A549 (cell line): ENCODE data around the gene C1QTNF12. TPM values are rescaled to one million over a fixed set of nuclear protein-coding genes. Genes with fewer than 3 reads are reported as not detected.

ENCODE experiments used
- ATAC-seq, 2 experiments: fragments of 200-7000 bp in 1 of 2; fragments of >200 bp in 1 of 2; cut with Nextera tagmentation in 1 of 2; cut with Tn5 transposase in 1 of 2; 3 replicates each; pipeline versions ENCODE4 v1.8.0 to v1.9.1; 2018 to 2020; ENCODE audit warnings: mild to moderate bottlenecking in 1 of 2, moderate library complexity in 1 of 2
- CTCF ChIA-PET: fragments of 300-600 bp; sonication (Branson Sonifier 250); formaldehyde crosslinking; extraction: SDS; loops from one replicate; lab custom pipeline; 2021; ENCODE audit warnings: antibody characterized with exemption, inconsistent platforms; lab: Yijun Ruan, JAX
- POLR2A ChIA-PET: fragments of 350-600 bp; formaldehyde crosslinking; extraction: SDS; loops from one replicate; lab custom pipeline; 2021; ENCODE audit warnings: antibody characterized with exemption, inconsistent platforms; lab: Yijun Ruan, JAX
- DNase-seq, 2 experiments: peaks; one replicate each; pipeline versions ENCODE4 v3.0.0 to v3.0.0-alpha.2; 2011 to 2016; ENCODE audit warnings: low read depth in 1 of 2, low spot score in 1 of 2
- FAIRE-seq: peaks from 2 replicates; lab custom pipeline; 2011; peaks lifted over from hg19 to GRCh38; lab: Jason Lieb, UNC
- H3K27ac ChIP-seq, 2 experiments: fragments of >200 bp; sonication (Bioruptor Twin); formaldehyde crosslinking; 3 replicates each; pipeline ENCODE4 v1.5.1; 2016 to 2017
- H3K4me1 ChIP-seq: fragments of >200 bp; sonication (Bioruptor Twin); formaldehyde crosslinking; 3 replicates; pipeline ENCODE4 v1.6.1; 2016
- H3K4me2 ChIP-seq: fragments of >200 bp; sonication (Bioruptor Twin); formaldehyde crosslinking; 3 replicates; pipeline ENCODE4 v1.6.1; 2016
- H3K4me3 ChIP-seq: fragments of >200 bp; sonication (Bioruptor Twin); formaldehyde crosslinking; 3 replicates; pipeline ENCODE4 v1.5.1; 2016
- H3K9me3 ChIP-seq: fragments of >200 bp; sonication (Bioruptor Twin); formaldehyde crosslinking; 3 replicates; pipeline ENCODE4 v1.6.1; 2016
- BHLHE40 ChIP-seq: IDR thresholded peaks from 2 replicates; pipeline ENCODE4 v1.6.1; 2012; ENCODE audit warnings: low read depth, low read length, inconsistent platforms
- CBX2 ChIP-seq: fragments of 200-600 bp; sonication (generic); IDR thresholded peaks from 2 replicates; pipeline ENCODE4 v1.6.1; 2016; ENCODE audit warnings: low read depth, mild to moderate bottlenecking, borderline replicate concordance
- E2F6 ChIP-seq: IDR thresholded peaks from 2 replicates; pipeline ENCODE4 v1.6.1; 2012; ENCODE audit warnings: low read depth, borderline replicate concordance
- EHMT2 ChIP-seq: fragments of 200-600 bp; sonication (generic); IDR thresholded peaks from 2 replicates; pipeline ENCODE4 v1.6.1; 2016; ENCODE audit warnings: antibody characterized with exemption, low read depth, mild to moderate bottlenecking, moderate library complexity
- HDAC2 ChIP-seq: fragments of 200-600 bp; sonication (generic); IDR thresholded peaks from 2 replicates; pipeline ENCODE4 v1.6.1; 2016
- JUN ChIP-seq, 2 experiments: fragments of >200 bp; sonication (Bioruptor Twin); formaldehyde crosslinking; IDR thresholded peaks; 2 replicates in 1 of 2; 3 replicates in 1 of 2; pipeline ENCODE4 v1.6.1; 2016 to 2017
- KDM1A ChIP-seq: fragments of 200-600 bp; sonication (generic); IDR thresholded peaks from 2 replicates; pipeline ENCODE4 v1.6.1; 2016; ENCODE audit warnings: low read depth, mild to moderate bottlenecking
- KDM5A ChIP-seq: fragments of 200-600 bp; sonication (generic); IDR thresholded peaks from 2 replicates; pipeline ENCODE4 v1.6.1; 2016; ENCODE audit warnings: antibody characterized with exemption, mild to moderate bottlenecking
- MAX ChIP-seq: IDR thresholded peaks from 2 replicates; pipeline ENCODE4 v1.6.1; 2012
- MAZ ChIP-seq: fragments of 150-350 bp; IDR thresholded peaks from 2 replicates; pipeline ENCODE4 v1.6.1; 2014; ENCODE audit warnings: antibody characterized with exemption, low read depth, low read length, borderline replicate concordance
- NFE2L2 ChIP-seq: fragments of 150-350 bp; conservative IDR thresholded peaks from 2 replicates; pipeline ENCODE4 v1.6.1; 2014; ENCODE audit warnings: low read length
- NPAS2 ChIP-seq: fragments of 250-450 bp; sonication (Bioruptor Pico); IDR thresholded peaks from 2 replicates; pipeline ENCODE4 v1.8.0; 2022; ENCODE audit warnings: mild to moderate bottlenecking, moderate library complexity, borderline replicate concordance
- NR3C1 ChIP-seq: fragments of >200 bp; sonication (Bioruptor Twin); formaldehyde crosslinking; IDR thresholded peaks from 3 replicates; pipeline ENCODE4 v1.6.1; 2017
- PHF8 ChIP-seq: fragments of 200-600 bp; sonication (generic); IDR thresholded peaks from 2 replicates; pipeline ENCODE4 v1.6.1; 2016; ENCODE audit warnings: low read depth, mild to moderate bottlenecking, antibody characterized with exemption, moderate library complexity, borderline replicate concordance
- POLR2A ChIP-seq: IDR thresholded peaks from 2 replicates; pipeline ENCODE4 v1.6.1; 2012; ENCODE audit warnings: mild to moderate bottlenecking, low read length
- RAD21 ChIP-seq, 2 experiments: fragments of >200 bp in 1 of 2; sonication (Bioruptor Twin) in 1 of 2; formaldehyde crosslinking in 1 of 2; IDR thresholded peaks in 1 of 2; conservative IDR thresholded peaks in 1 of 2; 2 replicates in 1 of 2; 3 replicates in 1 of 2; pipeline ENCODE4 v1.6.1; 2012 to 2018; ENCODE audit warnings: inconsistent platforms in 1 of 2
- SMC3 ChIP-seq: fragments of >200 bp; sonication (Bioruptor Twin); formaldehyde crosslinking; IDR thresholded peaks from 3 replicates; pipeline ENCODE4 v1.6.1; 2018; ENCODE audit warnings: inconsistent platforms
- SREBF2 ChIP-seq: fragments of 450-650 bp; IDR thresholded peaks from 2 replicates; pipeline ENCODE4 v1.6.1; 2014; ENCODE audit warnings: mild to moderate bottlenecking, moderate library complexity
- USF2 ChIP-seq: fragments of 450-650 bp; IDR thresholded peaks from 2 replicates; pipeline ENCODE4 v1.6.1; 2014; ENCODE audit warnings: antibody characterized with exemption
- ZNF302 ChIP-seq: fragments of 250-450 bp; sonication (Bioruptor Pico); IDR thresholded peaks from 2 replicates; pipeline ENCODE4 v1.9.0; 2021; ENCODE audit warnings: inconsistent platforms, mild to moderate bottlenecking, moderate library complexity
- WGBS: methylation state at CpG from one replicate; pipeline ENCODE4 v1.1.6; 2017; ENCODE audit errors: missing lambda C conversion rate; 5-methylcytosine and 5-hydroxymethylcytosine counted together
- polyA plus RNA-seq, 4 experiments: library from polyadenylated mRNA; depleted of rRNA in 3 of 4; stranded (reverse); fragments of >200 nt; fragmentation: RNase III in 1 of 4; extraction: RNeasy Plus Mini Kit Qiagen cat#74134 plus additional on column Dnase treatment in 1 of 4; gene quantifications; 2 replicates in 3 of 4; 3 replicates in 1 of 4; pipeline ENCODE4 v1.2.3, GENCODE V29; 2011 to 2017
- TF ChIP-seq, protein P1 (sequence below): fragments of 200-600 bp; sonication (generic); IDR thresholded peaks from 2 replicates; pipeline ENCODE4 v1.6.1; 2016; ENCODE audit warnings: antibody characterized with exemption, mild to moderate bottlenecking, moderate library complexity

The C1QTNF12 gene
- polyA plus RNA-seq, 2 of the 4 experiments (the other 2 are of a cell fraction) = 0.47 to 0.83 TPM

DNA sequence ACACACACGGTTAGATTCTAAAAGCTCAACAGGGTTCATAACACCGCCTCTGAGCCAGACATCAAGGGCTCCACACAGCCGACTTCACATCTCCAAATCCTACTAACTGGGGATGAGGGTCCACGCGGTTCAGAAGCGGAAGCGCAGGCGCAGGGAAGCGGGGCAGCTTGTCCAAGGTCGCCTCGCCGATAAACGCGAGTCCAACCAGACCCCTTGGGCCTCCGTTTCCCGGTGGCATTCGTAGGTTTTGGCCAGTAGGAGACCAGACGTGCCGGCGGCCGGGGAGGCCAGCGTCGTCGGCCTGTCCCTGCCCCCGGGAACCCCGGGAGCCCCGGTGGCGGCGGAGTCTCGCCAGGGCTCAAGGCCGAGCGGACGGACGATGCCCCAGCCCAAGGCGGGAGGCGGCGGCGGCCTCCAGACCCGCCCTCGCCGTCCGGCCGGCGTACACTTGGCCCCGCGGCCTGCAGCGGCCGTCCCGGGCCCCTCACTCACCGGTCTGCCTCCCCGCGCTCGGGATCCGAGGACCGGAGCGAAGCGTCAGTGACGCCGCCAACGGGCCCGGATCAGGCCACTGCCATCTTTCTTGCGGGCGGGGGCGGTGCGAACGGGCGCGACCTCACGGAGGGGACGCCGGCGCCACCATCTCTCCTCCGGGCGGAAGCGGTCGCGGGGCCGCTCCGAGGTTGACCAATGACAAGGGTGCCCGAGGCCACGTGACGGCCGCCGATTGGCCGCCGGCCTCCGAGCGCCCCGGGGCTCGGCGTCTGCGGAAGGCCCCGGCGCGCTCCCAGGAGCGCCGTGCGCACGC is 14.9 kb downstream of the C1QTNF12 start, which contains the start of gene SDF4:
Gene SDF4, minus strand, starts transcription at position 602 of the 808 bp plus-strand sequence. CDS start 3,229 bp downstream, outside the sequence.
- TF ChIP-seq POLR2A = peak; percentile 83
- TF ChIP-seq SREBF2 = no peak
- no peak for TF ChIP-seq MAZ
- TF ChIP-seq HDAC2 = no peak
- TF ChIP-seq BHLHE40 = no peak
- TF ChIP-seq, protein P1, sequence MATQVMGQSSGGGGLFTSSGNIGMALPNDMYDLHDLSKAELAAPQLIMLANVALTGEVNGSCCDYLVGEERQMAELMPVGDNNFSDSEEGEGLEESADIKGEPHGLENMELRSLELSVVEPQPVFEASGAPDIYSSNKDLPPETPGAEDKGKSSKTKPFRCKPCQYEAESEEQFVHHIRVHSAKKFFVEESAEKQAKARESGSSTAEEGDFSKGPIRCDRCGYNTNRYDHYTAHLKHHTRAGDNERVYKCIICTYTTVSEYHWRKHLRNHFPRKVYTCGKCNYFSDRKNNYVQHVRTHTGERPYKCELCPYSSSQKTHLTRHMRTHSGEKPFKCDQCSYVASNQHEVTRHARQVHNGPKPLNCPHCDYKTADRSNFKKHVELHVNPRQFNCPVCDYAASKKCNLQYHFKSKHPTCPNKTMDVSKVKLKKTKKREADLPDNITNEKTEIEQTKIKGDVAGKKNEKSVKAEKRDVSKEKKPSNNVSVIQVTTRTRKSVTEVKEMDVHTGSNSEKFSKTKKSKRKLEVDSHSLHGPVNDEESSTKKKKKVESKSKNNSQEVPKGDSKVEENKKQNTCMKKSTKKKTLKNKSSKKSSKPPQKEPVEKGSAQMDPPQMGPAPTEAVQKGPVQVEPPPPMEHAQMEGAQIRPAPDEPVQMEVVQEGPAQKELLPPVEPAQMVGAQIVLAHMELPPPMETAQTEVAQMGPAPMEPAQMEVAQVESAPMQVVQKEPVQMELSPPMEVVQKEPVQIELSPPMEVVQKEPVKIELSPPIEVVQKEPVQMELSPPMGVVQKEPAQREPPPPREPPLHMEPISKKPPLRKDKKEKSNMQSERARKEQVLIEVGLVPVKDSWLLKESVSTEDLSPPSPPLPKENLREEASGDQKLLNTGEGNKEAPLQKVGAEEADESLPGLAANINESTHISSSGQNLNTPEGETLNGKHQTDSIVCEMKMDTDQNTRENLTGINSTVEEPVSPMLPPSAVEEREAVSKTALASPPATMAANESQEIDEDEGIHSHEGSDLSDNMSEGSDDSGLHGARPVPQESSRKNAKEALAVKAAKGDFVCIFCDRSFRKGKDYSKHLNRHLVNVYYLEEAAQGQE = no peak
- no peak for TF ChIP-seq NPAS2 (CRISPR knock-in tag)
- no peak for TF ChIP-seq NFE2L2
- TF ChIP-seq CBX2 = no peak
- peak; percentile 89 for TF ChIP-seq USF2
- TF ChIP-seq JUN (IDR thresholded peaks at IDR 0.05) = peak; percentile 38 to 63; a peak in 3 of 5 replicates
- TF ChIP-seq KDM5A = peak; percentile 45; the same call in 1 of the 2 replicates
- TF ChIP-seq PHF8 = peak; percentile 84
- TF ChIP-seq KDM1A = no peak
- no peak for TF ChIP-seq EHMT2
- TF ChIP-seq E2F6 = peak; percentile 48; the same call in 1 of the 2 replicates
- TF ChIP-seq, all 56 proteins: peak for 6
- CTCF ChIA-PET = interaction anchor here (0.7 to 2.4 kb wide), 7 partner anchors 60 to 169 kb away, joined by 3 to 17 read pairs (median 3); no protein-coding TSS in a partner anchor

DNA sequence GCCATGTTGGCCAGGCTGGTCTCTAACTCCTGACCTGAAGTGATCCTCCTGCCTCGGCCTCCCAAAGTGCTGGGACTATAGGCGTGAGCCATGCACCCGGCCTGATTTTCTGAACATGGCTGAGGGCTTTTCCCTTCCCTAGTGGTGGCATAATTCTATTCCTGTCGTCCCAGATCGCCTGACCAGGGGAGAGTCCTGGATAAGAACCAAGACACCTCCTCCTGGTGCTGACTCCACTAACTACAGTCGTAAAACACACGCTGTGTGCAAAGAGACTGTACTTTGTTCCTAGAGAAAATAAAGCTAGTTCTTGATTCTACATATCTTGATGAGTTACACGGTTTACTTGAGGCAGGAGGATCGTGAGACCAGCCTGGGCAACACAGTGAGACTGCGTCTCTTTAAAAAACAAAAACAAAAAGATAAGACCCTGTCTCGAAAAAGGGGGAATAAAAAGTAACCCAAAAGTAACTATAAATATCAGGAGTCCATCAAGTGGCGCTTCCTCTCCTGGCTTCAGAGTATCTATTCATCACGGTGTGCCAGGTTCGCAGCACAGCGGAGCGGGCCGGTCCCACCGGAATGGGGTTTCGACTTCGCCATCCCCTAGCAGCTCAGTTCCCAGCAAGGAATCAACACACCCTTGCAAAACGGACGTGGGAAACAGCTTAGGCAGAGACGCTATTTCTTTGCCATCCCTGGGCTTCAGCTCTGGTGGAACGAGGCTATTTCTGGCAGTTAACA is 15.7 kb downstream of the C1QTNF12 start:
- H3K4me2 ChIP-seq = peak overlapping the region; percentile 98
- 11% methylated on average over 22 of the region's 24 CpGs for WGBS
- peak overlapping the region; percentile 98 to 100 for H3K27ac ChIP-seq
- POLR2A ChIA-PET = interaction anchor here (1.1 kb wide), 1 partner anchor 15 kb away, joined by 3 read pairs; no protein-coding TSS in a partner anchor
- DNase-seq = peak; percentile 64 to 68
- TF ChIP-seq SMC3 (peak; percentile 12; the same call in 1 of the 3 replicates), RAD21 (conservative IDR thresholded peaks at IDR 0.05 in 1 of 2, IDR thresholded peaks at IDR 0.05 in 1 of 2) (peak in 1 of 2 experiments; percentile 20; a peak in 1 of 5 replicates), NR3C1 (no peak), ZNF302 (CRISPR knock-in tag) (no peak), MAX (no peak)
- TF ChIP-seq, all 56 proteins: peak for 2
- Histone ChIP-seq H3K9me3 (no peaks in the 10 kb centered on the region), H3K4me1 (peaks cover 18% of the 10 kb centered on the region; the same call in 2 of the 3 replicates), H3K4me3 (peak overlapping the region; percentile 97)
- CTCF ChIA-PET = interaction anchor here (0.7 to 2.4 kb wide), 8 partner anchors 61 to 246 kb away, joined by 3 to 17 read pairs (median 3); no protein-coding TSS in a partner anchor
- FAIRE-seq (no peak), ATAC-seq (peak; percentile 37 to 67; a peak in 5 of 6 replicates)

More for the DNA sequence above, 14.9 kb downstream of the C1QTNF12 start, which contains the start of gene SDF4:
- Histone ChIP-seq H3K9me3 (no peaks in the 10 kb centered on the region), H3K4me3 (peak within 1 kb of the TSS; percentile 97), H3K4me1 (peaks cover 18% of the 10 kb centered on the region; the same call in 2 of the 3 replicates), H3K4me2 (peak within 1 kb of the TSS; percentile 98), H3K27ac (peak within 1 kb of the TSS; percentile 98 to 100)
- ATAC-seq = peak; percentile 88 to 94
- peak; percentile 92 to 95 for DNase-seq
- POLR2A ChIA-PET = interaction anchor here (1.1 to 1.3 kb wide), 2 partner anchors 16 to 152 kb away, joined by 3 read pairs; no protein-coding TSS in a partner anchor
- FAIRE-seq = no peak
- 0% methylated on average over 10 of the region's 99 CpGs for WGBS
